Mesendoderm (in vitro differentiated cells): ENCODE measurements around the gene CAMTA1.

Experiments
- DNase-seq: peaks from one replicate; pipeline ENCODE4 v3.0.0; 2013
- H2AK5ac ChIP-seq: 2 replicates; pipeline ENCODE4 v1.6.1; 2013; ENCODE audit warnings: low read length, inconsistent platforms
- H2BK120ac ChIP-seq: 2 replicates; pipeline ENCODE4 v1.6.1; 2013; ENCODE audit warnings: low read depth, mild to moderate bottlenecking, low read length, moderate library complexity, mixed read lengths
- H2BK15ac ChIP-seq: replicated peaks from 2 replicates; pipeline ENCODE4 v1.6.1; 2013; ENCODE audit warnings: low read depth, mild to moderate bottlenecking, moderate library complexity
- H2BK5ac ChIP-seq: 2 replicates; pipeline ENCODE4 v1.6.1; 2013; ENCODE audit warnings: low read length, inconsistent platforms
- H3K18ac ChIP-seq: 2 replicates; pipeline ENCODE4 v1.6.1; 2013; ENCODE audit warnings: mild to moderate bottlenecking, low read length, mixed read lengths
- H3K23ac ChIP-seq: one replicate; pipeline ENCODE4 v1.6.1; 2013; ENCODE audit warnings: low read length
- H3K27ac ChIP-seq: 2 replicates; pipeline ENCODE4 v1.5.1; 2013; ENCODE audit warnings: low read depth, mild to moderate bottlenecking, inconsistent platforms, low read length, moderate library complexity
- H3K27me3 ChIP-seq: 2 replicates; pipeline ENCODE4 v1.6.1; 2013; ENCODE audit warnings: low read length, control low read depth, mild to moderate bottlenecking, inconsistent platforms; ENCODE audit not compliant: insufficient read depth, poor library complexity
- H3K36me3 ChIP-seq: 2 replicates; pipeline ENCODE4 v1.6.1; 2013; ENCODE audit warnings: low read length, inconsistent platforms; ENCODE audit not compliant: control insufficient read depth, insufficient read depth
- H3K4ac ChIP-seq: one replicate; pipeline ENCODE4 v1.6.1; 2013; ENCODE audit warnings: low read depth, mild to moderate bottlenecking, low read length, moderate library complexity
- H3K4me1 ChIP-seq: 2 replicates; pipeline ENCODE4 v1.6.1; 2013; ENCODE audit warnings: low read depth, low read length, inconsistent platforms; ENCODE audit not compliant: control insufficient read depth
- H3K4me2 ChIP-seq: 2 replicates; pipeline ENCODE4 v1.6.1; 2013; ENCODE audit warnings: low read length
- H3K4me3 ChIP-seq: 2 replicates; pipeline ENCODE4 v1.5.1; 2013; ENCODE audit warnings: mild to moderate bottlenecking, low read length
- H3K56ac ChIP-seq: one replicate; pipeline ENCODE4 v1.6.1; 2013; ENCODE audit warnings: low read length
- H3K79me1 ChIP-seq: 2 replicates; pipeline ENCODE4 v1.6.1; 2013; ENCODE audit warnings: low read length, inconsistent platforms
- H3K79me2 ChIP-seq: 2 replicates; pipeline ENCODE4 v1.6.1; 2013; ENCODE audit warnings: mild to moderate bottlenecking, low read length; ENCODE audit not compliant: control insufficient read depth, insufficient read depth
- H3K9ac ChIP-seq: 2 replicates; pipeline ENCODE4 v1.6.1; 2013; ENCODE audit warnings: low read length, inconsistent platforms
- H4K5ac ChIP-seq: one replicate; pipeline ENCODE4 v1.6.1; 2013; ENCODE audit warnings: low read length
- H4K8ac ChIP-seq: one replicate; pipeline ENCODE4 v1.6.1; 2013; ENCODE audit warnings: low read depth, mild to moderate bottlenecking, control low read depth, low read length, moderate library complexity
- WGBS: extraction: QIAGEN DNeasy Blood & Tissue Kit; methylation state at CpG from one replicate; pipeline ENCODE4 v1.1.7; 2013; ENCODE audit warnings: low lambda C conversion rate, missing lambda C conversion rate; ENCODE audit not compliant: insufficient coverage; ENCODE audit errors: extremely low coverage; 5-methylcytosine and 5-hydroxymethylcytosine counted together

The CAMTA1 gene

GRCh38 chr1:7284839-7285435 lies 499.7 kb downstream of the CAMTA1 start:
- Histone ChIP-seq H3K18ac (no peak overlapping the region), H3K4me2 (no peak overlapping the region), H3K79me1 (no peaks in the 10 kb centered on the region), H2BK15ac (no peak overlapping the region), H3K23ac (no peak overlapping the region), H3K27ac (no peak overlapping the region), H3K27me3 (no peaks in the 10 kb centered on the region), H3K4me3 (no peak overlapping the region), H3K56ac (no peak overlapping the region), H3K79me2 (no peaks in the 10 kb centered on the region), H2BK120ac (no peak overlapping the region), H4K8ac (no peak overlapping the region), H3K4me1 (no peaks in the 10 kb centered on the region), H3K9ac (no peak overlapping the region), H2AK5ac (no peak overlapping the region), H3K4ac (no peak overlapping the region), H2BK5ac (no peak overlapping the region), H4K5ac (no peak overlapping the region), H3K36me3 (no peaks in the 10 kb centered on the region)
- WGBS: no CpG with 5 or more reads among the region's 10 CpGs
- DNase-seq: no peak

DNA sequence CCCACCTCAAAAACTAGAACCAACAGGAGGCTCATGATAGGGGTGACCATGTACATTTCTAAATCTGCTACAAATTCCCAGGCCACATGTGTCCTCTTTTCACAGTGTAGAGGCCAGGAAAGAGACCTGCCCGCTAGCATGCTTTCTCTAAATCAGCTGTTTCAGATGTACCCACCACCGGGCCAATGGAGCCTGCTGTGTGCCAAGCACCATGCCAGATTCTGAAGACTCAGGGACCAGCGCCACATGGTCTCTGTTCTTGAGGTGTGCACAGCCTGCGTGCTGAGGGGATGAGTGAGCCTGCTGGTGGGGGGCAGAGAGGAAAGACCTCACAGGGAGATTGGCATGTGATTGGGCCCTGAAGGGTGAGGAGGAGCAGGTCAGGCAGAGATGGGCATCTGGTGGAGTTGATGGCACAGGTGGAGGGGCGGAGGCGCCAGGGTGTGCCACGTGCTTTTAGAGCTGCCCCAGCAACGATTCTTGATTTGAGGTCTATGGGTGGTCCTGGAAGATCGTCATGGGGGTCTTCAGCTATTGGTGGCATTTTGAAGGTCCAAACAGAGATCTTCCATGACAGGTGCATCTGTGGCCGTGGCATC lies 500.7 kb downstream of the CAMTA1 start:
- Histone ChIP-seq H2BK120ac (no peak overlapping the region), H3K4ac (no peak overlapping the region), H3K4me2 (no peak overlapping the region), H3K79me2 (no peaks in the 10 kb centered on the region), H2BK5ac (no peak overlapping the region), H3K18ac (no peak overlapping the region), H2AK5ac (no peak overlapping the region), H3K56ac (no peak overlapping the region), H3K36me3 (no peaks in the 10 kb centered on the region), H3K79me1 (no peaks in the 10 kb centered on the region), H4K8ac (no peak overlapping the region), H3K4me1 (no peaks in the 10 kb centered on the region), H3K4me3 (no peak overlapping the region), H3K9ac (no peak overlapping the region), H4K5ac (no peak overlapping the region), H3K23ac (no peak overlapping the region), H3K27me3 (no peaks in the 10 kb centered on the region), H3K27ac (no peak overlapping the region), H2BK15ac (no peak overlapping the region)
- no peak for DNase-seq
- no CpG with 5 or more reads among the region's 10 CpGs for WGBS

GRCh38 chr1:7287013-7287412 lies 501.8 kb downstream of the CAMTA1 start:
- no peak for DNase-seq
- Histone ChIP-seq H3K79me2 (no peaks in the 10 kb centered on the region), H3K56ac (no peak overlapping the region), H3K27ac (no peak overlapping the region), H2BK120ac (no peak overlapping the region), H3K18ac (no peak overlapping the region), H3K79me1 (no peaks in the 10 kb centered on the region), H3K23ac (no peak overlapping the region), H2BK5ac (no peak overlapping the region), H3K4me1 (no peaks in the 10 kb centered on the region), H3K9ac (no peak overlapping the region), H3K4me3 (no peak overlapping the region), H4K5ac (no peak overlapping the region), H2BK15ac (no peak overlapping the region), H3K36me3 (no peaks in the 10 kb centered on the region), H3K4me2 (no peak overlapping the region), H4K8ac (no peak overlapping the region), H2AK5ac (no peak overlapping the region), H3K4ac (no peak overlapping the region), H3K27me3 (no peaks in the 10 kb centered on the region)
- WGBS: no CpG with 5 or more reads among the region's 6 CpGs

DNA sequence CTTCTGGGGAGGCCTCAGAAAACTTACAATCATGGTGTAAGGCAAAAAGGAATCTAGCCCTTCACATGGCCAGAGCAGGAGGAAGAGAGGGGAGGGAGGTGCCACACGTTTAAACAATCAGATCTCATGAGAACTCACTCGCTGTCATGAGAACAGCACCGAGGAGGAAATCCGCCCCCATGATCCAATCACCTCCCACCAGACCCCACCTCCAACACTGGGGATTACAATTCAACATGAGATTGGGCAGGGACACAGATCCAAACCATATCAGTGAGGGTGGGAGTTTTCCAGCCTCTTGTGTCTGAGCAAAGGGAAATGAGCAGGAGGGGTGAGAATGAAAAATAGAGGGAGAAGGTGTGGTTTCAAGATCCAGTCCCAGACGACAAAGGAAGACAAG lies 503.7 kb downstream of the CAMTA1 start:
- H3K27ac ChIP-seq: no peak overlapping the region
- no peak overlapping the region for H2BK120ac ChIP-seq
- no peaks in the 10 kb centered on the region for H3K79me1 ChIP-seq
- H3K27me3 ChIP-seq: no peaks in the 10 kb centered on the region
- H3K9ac ChIP-seq: no peak overlapping the region
- no peaks in the 10 kb centered on the region for H3K79me2 ChIP-seq
- H4K5ac ChIP-seq: no peak overlapping the region
- H3K36me3 ChIP-seq: no peaks in the 10 kb centered on the region
- H3K23ac ChIP-seq: no peak overlapping the region
- no peak overlapping the region for H3K18ac ChIP-seq
- H2AK5ac ChIP-seq: no peak overlapping the region
- no peaks in the 10 kb centered on the region for H3K4me1 ChIP-seq
- no peak overlapping the region for H2BK15ac ChIP-seq
- H3K4ac ChIP-seq: no peak overlapping the region
- H4K8ac ChIP-seq: no peak overlapping the region
- no peak overlapping the region for H3K4me2 ChIP-seq
- no peak for DNase-seq
- H2BK5ac ChIP-seq: no peak overlapping the region
- WGBS: no CpG with 5 or more reads among the region's 5 CpGs
- H3K4me3 ChIP-seq: no peak overlapping the region
- H3K56ac ChIP-seq: no peak overlapping the region

DNA sequence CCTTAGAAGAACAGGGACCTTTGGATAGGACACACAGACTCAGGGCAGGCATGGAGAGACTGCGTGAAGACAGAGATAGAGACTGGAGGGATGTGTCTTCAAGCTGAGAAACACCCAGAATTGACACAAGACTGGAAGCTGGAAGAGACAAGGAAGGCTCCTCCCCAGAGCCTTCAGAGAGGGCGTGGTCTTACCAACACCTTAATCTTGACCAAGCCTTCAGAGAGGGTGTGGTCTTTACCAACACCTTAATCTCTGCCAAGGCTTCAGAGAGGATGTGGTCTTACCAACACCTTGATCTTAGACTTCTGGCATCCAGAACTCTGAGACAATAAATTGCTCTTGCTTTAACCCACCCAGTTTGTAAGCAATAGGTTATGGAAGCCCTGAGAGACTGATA lies 504.4 kb downstream of the CAMTA1 start:
- Histone ChIP-seq H3K4ac (no peak overlapping the region), H3K4me2 (no peak overlapping the region), H3K79me2 (no peaks in the 10 kb centered on the region), H4K5ac (no peak overlapping the region), H3K23ac (no peak overlapping the region), H2AK5ac (no peak overlapping the region), H3K9ac (no peak overlapping the region), H3K27ac (no peak overlapping the region), H3K36me3 (no peaks in the 10 kb centered on the region), H2BK15ac (no peak overlapping the region), H3K4me1 (no peaks in the 10 kb centered on the region), H3K18ac (no peak overlapping the region), H3K4me3 (no peak overlapping the region), H3K56ac (no peak overlapping the region), H2BK5ac (no peak overlapping the region), H2BK120ac (no peak overlapping the region), H4K8ac (no peak overlapping the region), H3K79me1 (no peaks in the 10 kb centered on the region), H3K27me3 (no peaks in the 10 kb centered on the region)
- WGBS: no CpG with 5 or more reads among the region's 2 CpGs
- no peak for DNase-seq
